HG02678 (cell line): Measurements from ENCODE around the gene NFIA.

Experiments
- ATAC-seq: cut with Tn5 transposase; IDR thresholded peaks from one replicate; pipeline ENCODE4 v1.9.1; 2021; ENCODE audit warnings: mild to moderate bottlenecking, moderate library complexity; ENCODE audit not compliant: unreplicated experiment

The NFIA gene

GRCh38 chr1:61287734-61288133 lies 205.4 kb downstream of the NFIA start:
- ATAC-seq = no peak

- ATAC-seq = no peak
These were observed 207.1 kb downstream of the NFIA start for GRCh38 chr1:61289232-61290098.

- no peak for ATAC-seq
These were observed 208.2 kb downstream of the NFIA start for GRCh38 chr1:61290525-61290924.

- no peak for ATAC-seq
These were observed 210.8 kb downstream of the NFIA start for GRCh38 chr1:61293197-61293596.

- ATAC-seq = no peak
These were observed 211.7 kb downstream of the NFIA start for GRCh38 chr1:61293986-61294504.

- ATAC-seq = no peak
These were observed 212.6 kb downstream of the NFIA start for GRCh38 chr1:61294930-61295329.

GRCh38 chr1:61295818-61296537 lies 213.6 kb downstream of the NFIA start:
- ATAC-seq = no peak

- ATAC-seq = no peak
These were observed 215.5 kb downstream of the NFIA start for GRCh38 chr1:61297887-61298286.

GRCh38 chr1:61299463-61299862 lies 217.1 kb downstream of the NFIA start:
- no peak for ATAC-seq

- ATAC-seq = no peak
These were observed 218.5 kb downstream of the NFIA start for GRCh38 chr1:61300899-61301298.

GRCh38 chr1:61301824-61302657 lies 219.7 kb downstream of the NFIA start:
- ATAC-seq = peak; percentile 70

GRCh38 chr1:61307422-61308142 lies 225.2 kb downstream of the NFIA start:
- no peak for ATAC-seq

GRCh38 chr1:61310057-61310456 lies 227.7 kb downstream of the NFIA start:
- no peak for ATAC-seq

GRCh38 chr1:61310538-61310937 lies 228.2 kb downstream of the NFIA start:
- no peak for ATAC-seq

GRCh38 chr1:61313906-61314422 lies 231.6 kb downstream of the NFIA start:
- ATAC-seq = no peak

- no peak for ATAC-seq
These were observed 232.7 kb downstream of the NFIA start for GRCh38 chr1:61315011-61315410.

- no peak for ATAC-seq
These were observed 234.1 kb downstream of the NFIA start for GRCh38 chr1:61316493-61316892.

- peak; percentile 100 for ATAC-seq
These were observed 236.2 kb downstream of the NFIA start for GRCh38 chr1:61318319-61319125.

- ATAC-seq = no peak
These were observed 238.2 kb downstream of the NFIA start for GRCh38 chr1:61320575-61320974.
